ENCODE data around the gene FADS2.

The FADS2 gene

DNA sequence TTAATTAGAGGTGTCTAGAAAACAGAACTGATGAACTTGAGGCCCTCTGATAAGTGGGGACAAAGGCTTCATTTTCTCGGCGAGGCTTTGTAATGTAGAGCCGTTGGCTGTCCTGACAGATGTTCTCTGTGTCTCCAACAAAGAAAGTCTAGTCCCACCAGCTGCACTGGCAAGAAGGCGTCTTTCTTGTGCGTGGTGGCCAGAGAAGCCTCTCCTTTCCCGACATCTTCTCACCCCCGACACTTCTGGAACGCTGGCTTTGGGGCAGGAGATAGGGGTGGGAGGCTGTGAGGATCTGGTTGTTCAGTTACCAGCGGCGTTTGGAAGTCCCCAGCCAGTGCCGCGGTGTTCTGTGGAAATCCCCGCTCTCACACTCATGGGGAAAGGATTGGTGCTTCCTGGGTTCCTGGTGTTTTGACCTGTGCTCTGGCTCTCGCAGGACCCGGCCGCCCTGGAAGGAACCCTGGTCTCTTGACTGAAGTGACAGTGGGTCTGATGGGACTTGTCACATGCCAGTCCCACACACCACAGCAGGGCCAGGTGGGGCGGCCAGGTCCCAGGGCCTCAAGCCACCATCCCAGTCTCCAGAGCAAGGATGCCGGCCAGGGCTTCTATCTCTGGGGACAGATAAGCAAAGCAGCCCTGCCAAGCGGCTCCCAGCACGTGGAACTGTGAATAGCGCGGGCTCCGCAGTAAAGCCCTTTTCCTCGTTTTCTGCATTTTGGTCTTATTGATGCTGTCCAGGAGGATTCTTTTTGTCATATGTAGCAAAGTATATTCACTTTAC is 23.2 kb downstream of the FADS2 start:
- no peak for DNase-seq

DNA sequence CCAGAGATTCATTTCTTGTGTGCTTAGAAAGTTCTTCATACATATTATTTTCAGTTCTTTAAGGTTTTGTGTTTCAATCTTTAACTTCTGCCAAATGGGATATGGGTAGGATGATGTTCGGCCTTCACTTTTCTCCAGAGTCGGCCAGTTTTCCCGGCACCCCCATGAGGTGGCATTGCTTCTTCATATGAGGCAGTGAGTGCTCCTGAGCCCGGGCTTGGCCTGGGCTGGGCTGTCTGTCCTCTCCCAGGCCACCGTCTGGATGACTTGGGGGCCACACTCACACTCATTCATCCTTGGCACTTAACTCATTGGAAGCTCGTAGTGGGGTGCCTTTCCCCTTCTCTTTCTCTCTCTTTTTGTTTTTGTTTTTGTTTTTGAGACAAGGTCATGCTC is 23.8 kb downstream of the FADS2 start:
- no peak for DNase-seq

DNA sequence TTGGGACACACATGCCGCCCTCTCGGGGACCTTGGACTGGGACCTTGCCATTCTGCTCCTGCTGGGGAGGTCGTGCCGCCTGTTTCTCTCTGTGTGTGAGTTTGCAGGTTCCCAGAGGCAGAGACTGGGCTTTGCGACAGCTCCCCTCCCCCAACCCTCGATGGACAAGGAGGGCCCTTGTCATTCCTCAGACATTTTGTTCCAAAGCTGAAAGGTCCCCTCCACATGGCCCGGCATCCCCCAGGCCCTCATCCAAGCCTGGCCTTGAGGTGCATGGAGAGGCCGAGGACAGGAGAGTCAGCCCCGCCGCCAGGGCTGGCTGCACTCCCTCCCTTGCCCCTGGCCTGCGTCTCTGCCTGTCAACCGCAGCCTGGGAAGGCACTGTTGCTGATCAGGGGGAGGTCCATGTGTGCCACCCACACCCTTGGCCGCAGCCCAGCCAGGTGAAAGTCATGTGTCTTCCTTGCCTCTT is 25.6 kb downstream of the FADS2 start:
- no peak for DNase-seq

DNA sequence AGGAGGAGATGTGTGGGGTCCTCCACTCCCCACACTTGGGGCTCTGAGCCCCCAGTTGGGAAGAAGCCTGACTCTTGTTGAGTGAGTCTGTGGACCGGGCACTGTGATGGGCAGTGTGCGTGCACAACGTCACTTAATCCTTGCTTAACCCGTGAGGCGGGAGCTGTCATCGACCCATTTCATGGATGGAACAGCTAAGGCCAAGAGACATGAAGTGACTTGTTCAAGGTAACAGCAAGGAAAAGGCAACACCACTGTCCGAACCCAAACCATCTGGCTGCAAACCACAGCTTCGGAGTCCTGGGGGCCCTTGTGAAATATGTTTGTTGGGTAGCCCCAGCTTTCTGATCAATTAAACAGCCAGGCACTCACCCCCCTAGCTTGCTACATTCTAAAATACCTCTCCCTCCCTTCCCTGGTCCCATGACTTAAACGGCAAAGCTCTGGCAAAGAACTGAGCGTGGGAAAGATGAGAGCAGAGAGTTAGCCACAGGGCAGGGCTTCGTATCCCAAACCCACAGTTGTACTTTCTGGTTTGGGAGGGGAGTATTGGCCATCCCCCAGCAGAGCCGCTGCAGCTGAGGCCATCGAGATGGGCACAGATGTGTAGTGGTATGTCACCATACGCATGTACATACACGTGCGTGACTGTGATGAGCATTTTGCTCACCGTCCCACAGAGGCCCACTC is 26.3 kb downstream of the FADS2 start:
- no peak for DNase-seq

DNA sequence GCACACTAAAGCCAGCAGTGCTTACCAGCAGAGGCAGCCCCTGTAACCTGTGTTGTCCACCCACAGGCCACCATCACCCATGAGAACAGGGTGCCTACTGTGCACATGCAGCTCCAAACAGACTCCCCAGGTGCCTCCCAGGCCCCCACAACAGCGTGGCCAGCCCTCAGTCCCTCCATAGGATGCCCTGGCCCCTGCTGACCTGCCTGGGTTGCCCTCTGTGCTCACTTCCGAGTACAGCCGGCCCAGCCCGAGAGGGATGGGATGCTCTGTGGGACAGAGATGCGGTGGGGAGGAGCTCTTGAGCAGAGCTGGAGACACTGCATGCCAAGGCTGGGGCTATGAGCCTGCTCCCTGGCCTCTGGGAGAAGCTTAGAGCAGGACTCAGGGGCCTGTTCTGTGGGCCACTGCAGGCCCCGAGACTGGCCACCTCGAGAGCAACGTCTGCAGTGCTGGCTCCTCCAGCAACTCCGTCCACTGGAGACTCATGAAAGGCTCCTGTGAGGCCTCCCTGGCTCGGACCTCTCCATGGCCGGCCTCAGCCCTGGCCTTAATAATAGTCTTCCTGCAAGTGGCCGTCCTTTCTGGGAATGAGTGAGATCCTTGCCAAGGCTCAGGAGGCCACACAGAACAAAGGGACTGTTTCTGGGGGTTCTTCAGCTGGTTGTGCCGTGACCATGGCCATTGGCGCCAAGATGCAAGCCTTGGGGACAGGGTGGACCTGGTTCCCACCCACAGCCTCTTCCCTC is 27.0 kb downstream of the FADS2 start:
- DNase-seq: no peak

DNA sequence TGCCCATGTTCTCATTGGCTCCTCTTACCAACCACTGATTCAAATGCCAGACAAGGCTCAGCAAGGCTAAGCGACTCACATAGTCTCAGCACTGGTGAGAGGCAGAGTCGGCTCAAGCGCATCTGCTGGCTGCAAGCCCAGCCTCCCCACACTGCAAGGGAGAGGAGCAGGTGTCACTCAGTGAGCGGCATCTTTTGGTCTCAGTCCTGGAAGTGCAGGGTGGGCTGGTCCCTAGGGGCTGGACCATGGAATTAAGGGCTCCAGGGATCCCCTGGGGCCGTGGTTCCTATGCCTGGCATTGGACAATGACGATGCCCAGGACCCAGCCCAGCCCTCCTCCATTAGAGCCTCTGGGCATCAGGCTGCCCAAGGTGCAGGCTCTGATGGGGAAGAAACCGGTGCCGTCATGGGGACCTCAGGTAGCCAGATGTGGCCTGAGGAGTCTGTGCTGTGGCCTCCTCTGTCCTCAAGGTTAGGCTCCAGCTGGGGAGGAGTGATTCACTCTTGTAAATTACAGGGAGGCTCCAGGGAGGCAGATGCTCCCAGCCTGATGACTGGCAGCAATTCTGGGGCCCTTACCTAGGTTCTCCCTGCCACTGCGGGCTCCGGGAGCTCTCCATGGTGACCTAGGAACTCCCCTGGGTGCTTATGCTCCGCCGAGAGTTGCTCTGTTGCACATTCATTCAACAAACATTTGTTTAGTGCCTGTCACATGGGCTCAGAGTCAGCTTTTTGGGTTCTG is 28.0 kb downstream of the FADS2 start:
- DNase-seq: no peak

DNA sequence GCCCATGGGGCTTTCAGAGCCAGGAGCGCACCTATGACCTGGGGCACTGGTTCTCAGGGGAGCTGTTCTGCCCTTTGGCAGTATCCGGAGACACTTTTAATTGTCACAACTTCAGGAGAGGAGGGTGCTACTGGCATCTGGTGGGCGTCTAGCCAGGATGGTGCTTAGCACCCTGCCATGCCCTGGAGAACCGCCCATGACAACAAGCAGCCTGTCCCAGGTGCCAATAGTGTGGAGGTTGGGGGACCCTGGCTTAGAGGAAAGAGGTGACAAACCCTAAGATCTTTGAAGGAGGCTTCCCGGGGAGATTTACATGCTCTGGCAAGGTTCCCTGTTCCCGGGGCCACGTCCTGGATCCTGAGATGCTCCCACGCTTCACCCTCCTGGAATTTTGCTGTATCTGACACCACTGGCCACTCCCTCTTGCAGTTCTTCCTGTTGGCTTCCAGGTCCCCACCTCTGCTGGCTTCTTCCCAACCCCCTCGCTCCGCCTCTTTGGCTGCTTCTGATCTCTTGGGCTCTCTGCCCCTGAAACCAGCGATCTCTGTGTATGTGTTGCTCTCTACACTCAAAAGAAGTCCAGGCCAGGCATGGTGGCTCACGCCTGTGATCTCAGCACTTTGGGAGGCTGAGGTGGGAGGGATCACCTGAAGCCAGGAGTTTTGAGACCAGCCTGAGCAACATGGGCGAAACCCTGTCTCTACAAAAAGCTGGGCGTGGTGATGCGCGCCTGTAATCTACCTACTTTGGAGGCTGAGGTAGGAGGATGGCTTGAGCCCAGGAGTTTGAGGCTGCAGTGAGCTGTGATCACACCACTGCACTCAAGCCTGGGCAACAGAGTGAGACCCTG is 32.2 kb downstream of the FADS2 start:
- DNase-seq: no peak

GRCh38 chr11:61861634-61862033 is 33.5 kb downstream of the FADS2 start:
- no peak for DNase-seq

DNA sequence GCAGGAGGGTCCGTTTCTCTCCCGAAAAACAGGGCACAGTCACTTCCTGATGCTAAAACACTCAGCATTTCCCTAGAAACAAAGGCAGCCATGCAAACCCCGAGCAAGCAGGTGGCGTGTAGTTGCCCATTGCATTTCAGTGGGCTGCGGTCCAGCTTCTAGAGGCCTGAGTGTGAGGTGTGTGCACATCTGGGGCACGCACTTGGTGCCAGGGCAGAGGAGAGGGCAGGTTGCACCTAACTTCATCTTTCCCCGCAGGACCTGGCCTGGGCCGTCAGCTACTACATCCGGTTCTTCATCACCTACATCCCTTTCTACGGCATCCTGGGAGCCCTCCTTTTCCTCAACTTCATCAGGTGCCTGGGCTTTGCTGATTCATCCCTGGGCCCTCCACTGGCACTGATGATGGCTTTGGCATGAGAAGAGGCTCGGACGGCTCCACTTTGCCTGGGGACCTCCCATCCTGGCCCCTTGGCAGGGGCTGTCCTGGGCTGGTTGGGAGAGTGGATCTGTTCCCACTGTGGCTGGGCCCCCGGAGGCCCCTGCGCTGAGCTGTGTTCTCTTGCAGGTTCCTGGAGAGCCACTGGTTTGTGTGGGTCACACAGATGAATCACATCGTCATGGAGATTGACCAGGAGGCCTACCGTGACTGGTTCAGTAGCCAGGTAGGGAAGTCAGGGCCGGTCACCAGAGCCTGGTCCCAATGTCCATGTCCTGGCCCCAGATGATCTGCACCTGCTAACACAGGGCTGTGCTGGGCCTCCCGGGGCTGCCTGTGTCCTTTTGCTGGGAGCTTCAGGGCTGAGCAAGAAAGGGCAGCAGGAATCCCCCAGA is 34.8 kb downstream of the FADS2 start:
- DNase-seq: no peak

DNA sequence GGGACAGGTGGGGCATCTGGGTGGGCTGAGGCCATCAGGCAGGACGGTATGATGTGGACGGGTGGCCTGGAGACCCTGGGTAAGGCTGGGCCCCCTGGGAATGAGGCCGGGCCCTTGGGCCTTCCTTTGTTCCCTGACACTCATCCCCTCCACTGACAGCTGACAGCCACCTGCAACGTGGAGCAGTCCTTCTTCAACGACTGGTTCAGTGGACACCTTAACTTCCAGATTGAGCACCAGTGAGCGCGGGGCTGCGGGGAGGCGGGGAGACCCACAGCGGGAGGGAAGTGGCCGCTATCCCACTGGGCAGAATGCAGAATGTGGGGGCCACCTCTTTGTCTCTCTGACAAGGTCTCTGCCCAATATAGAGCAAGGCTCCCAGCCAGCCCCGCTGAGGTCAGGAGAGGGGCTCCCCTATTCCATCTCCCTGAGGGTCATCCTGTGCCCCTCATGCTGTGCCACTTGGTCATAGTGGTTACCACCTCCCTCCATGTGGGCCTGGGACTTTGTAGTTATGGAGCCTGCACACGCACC is 35.5 kb downstream of the FADS2 start:
- no peak for DNase-seq

DNA sequence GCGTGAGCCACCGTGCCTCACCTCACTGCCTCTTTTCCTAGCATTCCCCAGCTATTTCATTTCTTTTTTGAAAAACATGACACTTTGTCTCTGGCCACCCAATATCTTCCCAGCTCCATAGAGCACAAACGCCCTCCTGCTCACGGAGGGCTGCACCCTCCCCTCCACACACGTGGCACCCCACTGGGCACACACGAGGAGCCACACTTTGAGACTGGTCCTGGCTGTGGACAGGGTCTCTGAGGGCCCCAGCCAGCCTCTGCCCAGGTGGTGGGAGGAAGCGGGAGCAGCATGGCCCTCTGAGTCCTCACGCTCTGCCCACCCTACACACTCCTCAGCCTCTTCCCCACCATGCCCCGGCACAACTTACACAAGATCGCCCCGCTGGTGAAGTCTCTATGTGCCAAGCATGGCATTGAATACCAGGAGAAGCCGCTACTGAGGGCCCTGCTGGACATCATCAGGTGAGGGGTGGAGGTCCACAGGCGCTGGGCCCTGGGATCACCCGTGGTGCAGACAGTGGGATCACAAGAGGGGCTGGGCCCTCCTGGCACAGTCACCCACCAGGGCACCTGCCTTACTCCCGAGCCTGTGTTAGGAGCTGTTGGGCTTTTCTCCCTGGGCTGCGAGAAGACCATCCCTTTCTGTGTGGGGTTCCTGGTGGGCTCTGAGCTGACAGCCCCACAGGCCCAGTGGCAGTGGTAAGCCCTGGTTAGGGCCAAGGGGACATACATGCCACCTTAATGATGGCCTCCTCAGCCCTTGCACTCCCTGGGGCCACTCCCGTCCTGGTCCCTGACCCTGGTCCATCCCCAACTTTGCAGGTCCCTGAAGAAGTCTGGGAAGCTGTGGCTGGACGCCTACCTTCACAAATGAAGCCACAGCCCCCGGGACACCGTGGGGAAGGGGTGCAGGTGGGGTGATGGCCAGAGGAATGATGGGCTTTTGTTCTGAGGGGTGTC is 37.0 kb downstream of the FADS2 start:
- no peak for DNase-seq

DNA sequence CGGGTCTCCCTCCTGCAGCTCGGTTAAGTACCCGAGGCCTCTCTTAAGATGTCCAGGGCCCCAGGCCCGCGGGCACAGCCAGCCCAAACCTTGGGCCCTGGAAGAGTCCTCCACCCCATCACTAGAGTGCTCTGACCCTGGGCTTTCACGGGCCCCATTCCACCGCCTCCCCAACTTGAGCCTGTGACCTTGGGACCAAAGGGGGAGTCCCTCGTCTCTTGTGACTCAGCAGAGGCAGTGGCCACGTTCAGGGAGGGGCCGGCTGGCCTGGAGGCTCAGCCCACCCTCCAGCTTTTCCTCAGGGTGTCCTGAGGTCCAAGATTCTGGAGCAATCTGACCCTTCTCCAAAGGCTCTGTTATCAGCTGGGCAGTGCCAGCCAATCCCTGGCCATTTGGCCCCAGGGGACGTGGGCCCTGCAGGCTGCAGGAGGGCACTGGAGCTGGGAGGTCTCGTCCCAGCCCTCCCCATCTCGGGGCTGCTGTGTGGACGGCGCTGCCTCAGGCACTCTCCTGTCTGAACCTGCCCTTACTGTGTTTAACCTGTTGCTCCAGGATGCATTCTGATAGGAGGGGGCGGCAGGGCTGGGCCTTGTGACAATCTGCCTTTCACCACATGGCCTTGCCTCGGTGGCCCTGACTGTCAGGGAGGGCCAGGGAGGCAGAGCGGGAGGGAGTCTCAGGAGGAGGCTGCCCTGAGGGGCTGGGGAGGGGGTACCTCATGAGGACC is 38.3 kb downstream of the FADS2 start:
- no peak for DNase-seq

DNA sequence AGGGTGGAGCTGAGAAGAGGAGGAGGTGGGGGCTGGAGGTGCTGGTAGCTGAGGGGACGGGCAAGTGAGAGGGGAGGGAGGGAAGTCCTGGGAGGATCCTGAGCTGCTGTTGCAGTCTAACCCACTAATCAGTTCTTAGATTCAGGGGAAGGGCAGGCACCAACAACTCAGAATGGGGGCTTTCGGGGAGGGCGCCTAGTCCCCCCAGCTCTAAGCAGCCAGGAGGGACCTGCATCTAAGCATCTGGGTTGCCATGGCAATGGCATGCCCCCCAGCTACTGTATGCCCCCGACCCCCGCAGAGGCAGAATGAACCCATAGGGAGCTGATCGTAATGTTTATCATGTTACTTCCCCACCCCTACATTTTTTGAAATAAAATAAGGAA is 38.9 kb downstream of the FADS2 start:
- no peak for DNase-seq

DNA sequence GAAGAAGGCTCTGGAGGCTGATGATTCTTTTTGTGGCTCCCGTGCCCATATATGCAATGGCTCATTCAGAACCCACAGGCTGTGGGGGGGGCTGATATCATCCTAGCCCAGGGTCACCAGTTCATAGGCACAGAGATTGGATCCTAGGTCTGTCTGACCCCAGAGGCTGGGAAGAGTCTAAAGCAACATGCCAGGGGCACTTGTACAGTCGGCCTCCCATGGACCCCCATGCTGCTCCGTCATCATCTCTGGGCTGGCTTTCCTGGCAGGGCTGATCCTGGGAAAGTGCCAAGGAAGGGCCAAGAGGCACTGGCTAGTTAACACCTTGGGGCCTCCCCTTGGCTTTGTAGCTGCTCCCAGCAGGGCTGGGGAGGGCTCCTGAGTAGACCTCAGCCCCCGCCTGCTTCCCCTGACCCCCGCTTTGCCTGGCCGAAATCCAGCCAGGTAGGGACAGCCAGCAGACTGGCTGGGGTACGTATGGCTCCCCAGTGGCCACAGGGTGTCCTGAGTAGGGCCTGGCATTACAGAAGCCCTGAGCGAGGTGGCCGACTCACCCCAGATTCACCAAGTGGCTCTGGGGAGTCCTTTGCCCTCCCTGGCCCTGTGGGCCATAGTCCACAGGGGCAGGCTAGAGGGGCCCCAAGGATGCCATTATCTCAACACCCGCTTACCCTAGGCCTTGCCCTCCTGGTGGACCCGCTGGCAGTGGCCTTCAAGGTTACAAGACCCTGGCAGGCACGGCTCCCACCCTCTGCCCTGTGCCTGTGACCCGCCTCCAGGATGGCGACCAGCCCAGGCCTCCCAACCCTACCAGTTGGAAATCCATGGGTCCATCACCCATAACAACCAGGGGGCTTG is 40.7 kb downstream of the FADS2 start:
- DNase-seq: no peak

- no peak for DNase-seq
Observed at GRCh38 chr11:61869429-61869707, 41.3 kb downstream of the FADS2 start.

DNA sequence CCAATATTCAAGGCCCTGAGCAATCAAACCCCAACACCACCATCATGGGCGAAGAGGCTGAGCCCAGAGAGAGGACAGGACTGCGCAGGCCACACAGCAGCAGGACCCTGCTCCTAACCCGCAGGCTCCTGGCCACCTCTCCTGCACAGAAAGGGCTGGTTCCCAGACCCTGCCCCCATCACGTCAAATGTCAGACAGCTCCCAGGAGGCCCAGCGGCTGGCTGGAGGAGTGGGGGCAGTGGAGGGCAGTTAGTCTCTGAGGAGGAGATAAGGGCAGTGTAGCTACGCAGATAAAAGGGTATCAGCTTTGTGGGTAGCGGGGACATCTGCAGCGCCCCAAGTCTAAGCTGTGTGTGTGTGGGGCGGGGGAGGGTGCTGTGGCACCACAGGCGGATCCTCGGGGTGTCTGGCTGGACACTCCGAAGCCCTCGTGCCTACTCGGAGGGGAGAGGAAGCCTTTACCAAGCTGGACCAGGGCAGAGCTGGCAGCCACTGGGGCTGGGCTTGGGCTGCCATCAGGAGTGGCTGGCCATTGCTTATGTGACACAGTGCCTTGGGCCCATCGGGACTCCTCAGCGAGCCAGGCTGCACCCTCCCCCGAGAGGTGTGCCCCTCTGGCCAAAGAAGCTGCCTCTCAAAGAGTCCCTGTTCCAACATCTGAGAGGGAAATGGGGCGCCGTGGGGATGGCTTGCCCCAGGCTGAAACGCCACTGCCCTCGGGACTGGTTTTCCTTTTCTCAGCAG is 41.8 kb downstream of the FADS2 start:
- DNase-seq: no peak

DNA sequence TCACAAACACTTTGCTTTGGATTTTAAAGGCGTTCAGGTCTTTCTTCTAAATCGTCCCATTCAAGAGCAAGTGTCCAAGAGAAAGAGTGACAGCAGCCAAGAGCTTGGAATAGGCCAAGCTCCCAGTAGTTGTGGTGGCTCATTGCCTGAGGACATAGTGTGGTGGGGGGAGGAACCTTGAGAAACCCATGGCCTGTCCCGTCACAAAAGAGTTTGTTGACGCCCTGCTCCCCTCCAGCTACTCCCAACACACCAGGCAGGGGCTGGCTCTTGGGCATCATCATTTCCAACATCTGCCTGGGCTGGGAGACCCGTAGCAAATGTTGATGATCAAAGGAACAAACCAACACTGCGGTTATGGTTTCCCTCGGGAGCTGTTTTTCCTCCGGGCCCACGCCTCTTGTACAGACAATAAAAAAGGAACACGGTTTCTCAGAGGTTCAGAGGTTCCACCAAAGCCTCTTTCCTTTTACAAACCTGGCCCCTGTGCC is 42.5 kb downstream of the FADS2 start:
- no peak for DNase-seq
